Lung (tissue), 12 donors: ENCODE measurements around the gene PLEKHA6. TPM values are rescaled to one million over a fixed set of nuclear protein-coding genes. Genes with fewer than 3 reads are reported as not detected.
A peak's percentile ranks its signal among the peaks of the same experiment; 100 is the strongest.

ENCODE experiments used
- ATAC-seq: fragments of 200-7000 bp; cut with Tn5 transposase; one replicate; pipeline ENCODE4 v1.9.1; 2020; ENCODE audit warnings: moderate number of reproducible peaks; ENCODE audit not compliant: insufficient read depth, low FRiP score
- DNase-seq, 3 donors: peaks; one replicate each; pipeline ENCODE4 v3.0.0-alpha.2; 2013 to 2017
- H3K27ac ChIP-seq, 2 donors: one replicate each; pipeline ENCODE4 v1.5.1; 2013; ENCODE audit warnings: mild to moderate bottlenecking in 2 of 2, moderate library complexity in 2 of 2, control low read depth in 1 of 2, inconsistent platforms in 1 of 2, low read depth in 1 of 2, low read length in 1 of 2
- H3K27me3 ChIP-seq, 3 donors: one replicate each; pipeline ENCODE4 v1.5.1; 2013; ENCODE audit warnings: low read length in 2 of 3; ENCODE audit not compliant: control insufficient read depth in 3 of 3, insufficient read depth in 3 of 3
- H3K36me3 ChIP-seq, 4 donors: one replicate each; pipeline ENCODE4 v1.5.1; 2013; ENCODE audit warnings: low read length in 4 of 4, mild to moderate bottlenecking in 1 of 4, moderate library complexity in 1 of 4; ENCODE audit not compliant: control insufficient read depth in 4 of 4, insufficient read depth in 4 of 4
- H3K4me1 ChIP-seq, 5 donors: one replicate each; pipeline ENCODE4 v1.5.1; 2013; ENCODE audit warnings: low read length in 5 of 5, mild to moderate bottlenecking in 2 of 5, moderate library complexity in 1 of 5; ENCODE audit not compliant: control insufficient read depth in 5 of 5, insufficient read depth in 5 of 5
- H3K4me3 ChIP-seq: one replicate; pipeline ENCODE4 v1.5.1; 2013; ENCODE audit warnings: mild to moderate bottlenecking, control low read depth, moderate library complexity
- H3K9ac ChIP-seq, 2 donors: one replicate each; pipeline ENCODE4 v1.5.1; 2013; ENCODE audit warnings: low read length in 2 of 2, control low read depth in 1 of 2; ENCODE audit not compliant: insufficient read depth in 1 of 2
- H3K9me3 ChIP-seq, 4 donors: one replicate each; pipeline ENCODE4 v1.5.1; 2013; ENCODE audit warnings: low read length in 3 of 4, mild to moderate bottlenecking in 1 of 4, moderate library complexity in 1 of 4; ENCODE audit not compliant: control insufficient read depth in 4 of 4, insufficient read depth in 3 of 4
- WGBS, 2 donors: extraction: QIAGEN DNeasy Blood & Tissue Kit; methylation state at CpG; one replicate each; pipeline ENCODE4 v1.1.7; 2013; 5-methylcytosine and 5-hydroxymethylcytosine counted together
- polyA plus RNA-seq, 2 donors: library from polyadenylated mRNA; stranded (reverse); fragments of 200-250 nt; gene quantifications; one replicate each; pipeline ENCODE4 v1.2.1, GENCODE V29; 2013
- total RNA-seq, 2 donors: library from RNA; depleted of rRNA in 1 of 2; stranded (reverse); fragments of >200 nt in 1 of 2; gene quantifications; one replicate each; pipeline ENCODE4 v1.2.1, GENCODE V29; 2014 to 2021
- TF ChIP-seq, protein P1 (sequence below): IDR thresholded peaks from 2 replicates; pipeline ENCODE4 v1.5.1; 2012; ENCODE audit warnings: mild to moderate bottlenecking; ENCODE audit errors: control extremely low read depth, extremely low read depth
- donor health status: control.
- donor health status: control.
- donor health status: Bipolar disorder and iron deficiency.
- donor health status: healthy.
- donor health status: DM: yes; HTN: yes; CAD: no.

Gene PLEKHA6
- total and polyA plus RNA-seq, 4 donors = 0.88 to 10.5 (median 3.3) TPM

DNA sequence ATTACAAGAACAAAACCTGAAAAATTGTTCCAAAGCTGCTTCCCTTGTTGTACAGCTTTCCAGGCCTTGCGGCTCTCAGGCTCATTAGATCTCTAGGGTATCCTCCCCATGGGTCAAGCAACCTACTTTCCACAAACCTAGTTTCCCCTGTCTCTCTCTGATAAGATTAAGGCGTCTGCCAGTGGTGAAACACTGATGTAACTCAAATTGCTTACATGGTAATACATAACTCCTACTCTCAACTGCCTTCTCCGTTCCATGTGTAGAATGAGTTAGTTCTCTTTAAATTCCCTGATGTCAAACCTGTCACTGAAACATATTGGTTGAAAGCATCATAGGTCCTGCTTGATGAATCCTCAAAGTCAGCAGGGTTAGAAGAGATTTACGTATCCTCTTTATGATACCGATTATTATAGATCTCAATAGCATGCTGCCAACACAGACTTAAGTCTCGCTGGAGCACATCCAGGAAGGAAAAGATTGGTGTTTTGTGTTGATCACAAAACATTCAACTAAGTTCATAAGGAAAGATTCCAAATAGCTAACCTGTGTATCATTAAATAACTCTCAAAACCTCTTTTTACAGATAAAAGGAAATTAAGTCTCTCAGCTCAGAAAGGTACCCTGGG is 41.3 kb upstream of the PLEKHA6 start:
- Histone ChIP-seq H3K4me1 (peaks cover 0 to 6% (median 0%) of the 10 kb centered on the region in 5 donors), H3K36me3 (peaks cover 4 to 42% (median 23%) of the 10 kb centered on the region in 4 donors), H3K9ac (no peak overlapping the region), H3K4me3 (no peak overlapping the region), H3K9me3 (no peaks in the 10 kb centered on the region), H3K27ac (no peak overlapping the region), H3K27me3 (no peaks in the 10 kb centered on the region)
- TF ChIP-seq, protein P1, sequence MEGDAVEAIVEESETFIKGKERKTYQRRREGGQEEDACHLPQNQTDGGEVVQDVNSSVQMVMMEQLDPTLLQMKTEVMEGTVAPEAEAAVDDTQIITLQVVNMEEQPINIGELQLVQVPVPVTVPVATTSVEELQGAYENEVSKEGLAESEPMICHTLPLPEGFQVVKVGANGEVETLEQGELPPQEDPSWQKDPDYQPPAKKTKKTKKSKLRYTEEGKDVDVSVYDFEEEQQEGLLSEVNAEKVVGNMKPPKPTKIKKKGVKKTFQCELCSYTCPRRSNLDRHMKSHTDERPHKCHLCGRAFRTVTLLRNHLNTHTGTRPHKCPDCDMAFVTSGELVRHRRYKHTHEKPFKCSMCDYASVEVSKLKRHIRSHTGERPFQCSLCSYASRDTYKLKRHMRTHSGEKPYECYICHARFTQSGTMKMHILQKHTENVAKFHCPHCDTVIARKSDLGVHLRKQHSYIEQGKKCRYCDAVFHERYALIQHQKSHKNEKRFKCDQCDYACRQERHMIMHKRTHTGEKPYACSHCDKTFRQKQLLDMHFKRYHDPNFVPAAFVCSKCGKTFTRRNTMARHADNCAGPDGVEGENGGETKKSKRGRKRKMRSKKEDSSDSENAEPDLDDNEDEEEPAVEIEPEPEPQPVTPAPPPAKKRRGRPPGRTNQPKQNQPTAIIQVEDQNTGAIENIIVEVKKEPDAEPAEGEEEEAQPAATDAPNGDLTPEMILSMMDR = no peak
- 89 to 90% methylated on average over 6 of the region's 6 CpGs for WGBS, 2 donors
- ATAC-seq (no peak), DNase-seq (no peak)

DNA sequence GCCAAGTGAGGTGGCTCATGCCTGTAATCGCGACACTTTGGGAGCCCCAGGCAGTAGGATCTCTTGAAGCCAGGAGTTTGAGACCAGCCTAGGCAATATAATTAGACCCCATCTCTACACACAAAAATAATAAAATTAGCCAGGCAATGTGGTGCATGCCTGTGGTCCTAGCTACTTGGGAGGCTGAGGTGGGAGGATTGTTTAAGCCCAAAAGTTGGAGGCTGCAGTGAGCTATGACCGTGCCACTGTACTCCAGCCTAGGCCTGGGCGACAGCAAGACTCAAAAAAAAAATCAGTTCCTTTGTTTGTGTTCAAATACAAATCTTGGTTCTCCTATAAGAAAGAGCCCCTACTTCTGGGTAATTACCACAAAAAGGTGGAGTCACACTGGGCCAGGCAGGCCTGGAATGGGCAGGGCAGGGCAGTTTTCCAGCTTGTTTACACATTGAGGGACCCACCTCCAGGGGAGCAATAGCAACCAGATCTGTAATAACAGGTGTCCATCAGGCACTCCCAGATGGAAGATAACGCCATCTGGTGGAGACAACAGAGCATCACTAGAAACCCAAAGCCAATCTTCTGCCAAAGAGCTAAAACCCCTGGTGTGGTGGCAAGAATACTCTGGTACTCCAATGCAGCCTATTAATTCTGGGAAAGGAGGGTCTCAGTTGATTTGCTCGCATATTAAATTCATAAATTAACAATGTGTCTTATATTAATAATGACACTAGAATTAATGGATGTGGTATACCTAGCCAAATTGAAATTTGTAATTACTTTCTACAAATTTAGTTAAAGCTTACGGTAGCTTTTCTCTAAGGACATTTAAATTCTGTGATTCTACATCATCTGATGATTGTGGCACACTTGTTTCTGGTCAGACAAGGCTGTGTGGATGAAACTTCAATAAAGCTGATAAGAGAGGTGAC is 38.7 kb upstream of the PLEKHA6 start:
- 67 to 76% methylated on average over 7 of the region's 7 CpGs for WGBS, 2 donors
- no peaks in the 10 kb centered on the region for H3K27me3 ChIP-seq
- no peak overlapping the region for H3K4me3 ChIP-seq
- H3K9me3 ChIP-seq = no peaks in the 10 kb centered on the region
- peaks cover 0 to 20% (median 16%) of the 10 kb centered on the region in 4 donors for H3K36me3 ChIP-seq
- ATAC-seq (peak; percentile 89), DNase-seq (peak; percentile 53 to 67 (median 64))
- no peak overlapping the region for H3K9ac ChIP-seq
- H3K27ac ChIP-seq = peak overlapping the region in 1 of 2 donors; percentile 37
- no peaks in the 10 kb centered on the region for H3K4me1 ChIP-seq
- TF ChIP-seq, protein P1 = peak; percentile 46

DNA sequence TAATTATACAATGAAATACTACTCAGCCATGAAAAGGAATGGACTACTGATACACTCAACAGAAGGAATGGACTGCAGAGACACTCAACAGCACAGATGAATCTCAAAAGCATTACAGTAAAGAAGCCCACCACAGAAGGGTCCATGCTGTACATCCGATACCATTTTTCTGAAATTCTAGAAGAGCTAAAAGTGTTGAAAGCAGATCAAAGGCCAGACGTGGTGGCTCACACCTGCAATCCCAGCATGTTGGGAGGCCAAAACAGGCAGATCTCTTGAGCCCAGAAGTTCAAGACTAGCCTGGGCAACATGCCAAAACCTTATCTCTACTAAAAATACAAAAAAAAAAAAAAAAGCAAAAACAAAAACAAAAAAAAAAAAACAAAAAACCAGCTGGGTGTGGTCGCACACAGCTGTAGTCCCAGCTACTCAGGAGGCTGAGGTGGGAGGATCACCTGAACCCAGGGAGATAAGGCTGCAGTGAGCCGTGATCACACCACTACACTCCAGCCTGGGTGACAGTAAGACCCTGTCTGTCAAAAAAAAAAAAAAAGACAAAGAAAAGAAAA is 36.4 kb upstream of the PLEKHA6 start:
- Histone ChIP-seq H3K36me3 (peaks cover 0 to 18% (median 13%) of the 10 kb centered on the region in 4 donors), H3K27me3 (no peaks in the 10 kb centered on the region), H3K4me3 (no peak overlapping the region), H3K27ac (no peak overlapping the region), H3K9me3 (no peaks in the 10 kb centered on the region), H3K9ac (no peak overlapping the region), H3K4me1 (no peaks in the 10 kb centered on the region)
- DNase-seq (no peak), ATAC-seq (no peak)
- WGBS, 2 donors = 87 to 90% methylated on average over 4 of the region's 4 CpGs
- TF ChIP-seq, protein P1 = no peak
